ENCODE results near the gene APP.

APP gene

DNA sequence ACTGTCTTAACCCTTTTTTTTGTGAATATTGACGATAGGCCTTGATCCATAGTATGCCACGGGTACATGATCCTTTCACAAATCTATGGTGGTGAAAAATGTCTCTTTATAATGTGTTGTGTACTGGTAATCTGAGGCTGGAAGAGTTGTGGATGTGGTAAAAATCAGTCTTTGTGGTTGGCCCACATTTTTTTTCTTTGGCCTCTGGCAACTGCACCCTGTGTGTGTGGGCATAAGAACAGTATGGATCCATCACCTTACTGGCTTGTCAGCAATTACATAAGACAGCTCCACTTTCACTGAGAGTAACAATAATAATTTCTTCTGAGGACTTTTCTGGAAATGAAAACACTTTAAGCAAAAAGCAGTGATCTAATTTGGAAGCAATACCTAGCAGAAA, 334.2 kb downstream of the APP start:
- TF ChIP-seq, protein P1, sequence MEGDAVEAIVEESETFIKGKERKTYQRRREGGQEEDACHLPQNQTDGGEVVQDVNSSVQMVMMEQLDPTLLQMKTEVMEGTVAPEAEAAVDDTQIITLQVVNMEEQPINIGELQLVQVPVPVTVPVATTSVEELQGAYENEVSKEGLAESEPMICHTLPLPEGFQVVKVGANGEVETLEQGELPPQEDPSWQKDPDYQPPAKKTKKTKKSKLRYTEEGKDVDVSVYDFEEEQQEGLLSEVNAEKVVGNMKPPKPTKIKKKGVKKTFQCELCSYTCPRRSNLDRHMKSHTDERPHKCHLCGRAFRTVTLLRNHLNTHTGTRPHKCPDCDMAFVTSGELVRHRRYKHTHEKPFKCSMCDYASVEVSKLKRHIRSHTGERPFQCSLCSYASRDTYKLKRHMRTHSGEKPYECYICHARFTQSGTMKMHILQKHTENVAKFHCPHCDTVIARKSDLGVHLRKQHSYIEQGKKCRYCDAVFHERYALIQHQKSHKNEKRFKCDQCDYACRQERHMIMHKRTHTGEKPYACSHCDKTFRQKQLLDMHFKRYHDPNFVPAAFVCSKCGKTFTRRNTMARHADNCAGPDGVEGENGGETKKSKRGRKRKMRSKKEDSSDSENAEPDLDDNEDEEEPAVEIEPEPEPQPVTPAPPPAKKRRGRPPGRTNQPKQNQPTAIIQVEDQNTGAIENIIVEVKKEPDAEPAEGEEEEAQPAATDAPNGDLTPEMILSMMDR (IDR thresholded peaks at IDR 0.05; ENCODE audit: extremely low read depth, missing control alignments) = no peak

DNA sequence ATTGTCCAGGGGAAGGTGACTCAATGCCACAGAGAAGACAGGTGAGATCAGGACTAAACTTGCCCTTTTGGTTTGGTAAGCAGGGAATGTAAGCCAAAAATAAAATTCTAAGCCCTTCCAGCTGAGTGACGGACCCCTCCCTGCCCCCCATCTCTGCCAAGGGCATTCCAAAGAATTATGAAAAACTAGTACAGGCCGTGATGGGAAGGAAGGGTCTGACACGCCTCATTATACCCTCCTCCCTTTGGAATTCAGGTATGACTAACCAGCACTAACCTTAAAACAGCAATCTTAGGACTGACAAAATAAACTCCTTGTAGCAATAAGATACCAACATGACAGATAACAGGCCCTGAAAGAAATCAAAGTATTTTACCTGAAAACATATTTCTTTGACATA, 336.2 kb downstream of the APP start:
- DNase-seq (ENCODE audit: low spot score) = no peak
- TF ChIP-seq, protein P1 (IDR thresholded peaks at IDR 0.05; ENCODE audit: extremely low read depth, missing control alignments) = no peak

More for the DNA sequence above, 334.2 kb downstream of the APP start:
- DNase-seq (ENCODE audit: low spot score) = no peak

DNA sequence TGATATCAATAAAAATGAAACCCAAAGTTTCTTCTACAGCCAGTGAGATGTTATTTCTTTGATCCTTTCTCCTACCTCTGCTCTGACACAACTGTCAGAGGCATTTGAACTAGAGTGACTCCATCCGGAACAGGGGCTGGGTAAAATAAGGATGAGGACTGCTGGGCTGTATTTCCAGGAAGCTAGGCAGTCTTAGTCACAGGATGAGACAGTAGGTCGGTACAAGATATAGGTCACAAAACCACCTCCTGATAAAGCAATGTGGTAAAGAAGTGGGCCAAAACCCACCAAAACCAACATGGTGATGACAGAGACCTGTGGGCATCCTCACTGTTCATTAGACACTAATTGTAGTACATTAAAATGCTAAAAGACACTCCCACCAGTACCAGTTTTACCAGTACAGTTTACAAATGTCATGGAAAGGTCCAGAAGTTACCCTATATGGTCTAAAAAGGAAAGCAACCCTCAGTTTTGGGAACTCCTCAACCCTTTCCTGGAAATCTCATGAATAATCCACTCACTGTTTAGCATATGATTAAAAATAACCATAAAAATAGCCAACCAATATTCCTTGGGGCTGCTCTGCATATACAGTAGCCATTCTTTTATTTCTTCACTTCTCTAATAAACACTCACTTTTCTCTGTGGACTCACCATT, 339.1 kb downstream of the APP start:
- DNase-seq (ENCODE audit: low spot score) = no peak
- TF ChIP-seq, protein P1 (IDR thresholded peaks at IDR 0.05; ENCODE audit: extremely low read depth, missing control alignments) = no peak
